HL-60 (cell line): ENCODE data around the gene AIFM2.
A peak's percentile ranks its signal among the peaks of the same experiment; 100 is the strongest.

ENCODE experiments used
- DNase-seq, 2 experiments: peaks; one replicate each; pipeline ENCODE4 v3.0.0-alpha.2; 2010 to 2020; ENCODE audit warnings: low read depth in 1 of 2, low spot score in 1 of 2
- H3K27ac ChIP-seq: fragments of 250-450 bp; sonication (Bioruptor Pico); replicated peaks from 2 replicates; pipeline ENCODE4 v1.5.1; 2020; ENCODE audit warnings: mild to moderate bottlenecking, moderate library complexity
- H3K27me3 ChIP-seq: fragments of 250-450 bp; sonication (Bioruptor Pico); 2 replicates; pipeline ENCODE4 v1.5.1; 2021; ENCODE audit warnings: mild to moderate bottlenecking, moderate library complexity; ENCODE audit not compliant: insufficient read depth, poor library complexity, severe bottlenecking
- H3K4me3 ChIP-seq: replicated peaks from 2 replicates; pipeline ENCODE4 v1.5.1; 2011; ENCODE audit warnings: mild to moderate bottlenecking, control low read depth, low read length; ENCODE audit not compliant: insufficient read depth
- GABPA ChIP-seq: IDR thresholded peaks from 2 replicates; pipeline ENCODE4 v1.6.1; 2012; ENCODE audit warnings: low read depth
- POLR2AphosphoS5 ChIP-seq: IDR thresholded peaks from 2 replicates; pipeline ENCODE4 v1.6.1; 2012; ENCODE audit warnings: low read depth
- SPI1 ChIP-seq: IDR thresholded peaks from 2 replicates; pipeline ENCODE4 v1.6.1; 2012; ENCODE audit warnings: low read depth, mild to moderate bottlenecking, borderline replicate concordance
- TF ChIP-seq, protein P1 (sequence below): IDR thresholded peaks from one replicate; pipeline ENCODE4 v1.5.1; 2011; ENCODE audit warnings: low read length, control low read depth, inconsistent platforms; ENCODE audit not compliant: insufficient read depth
- TF ChIP-seq, protein P2 (sequence below): IDR thresholded peaks from 2 replicates; pipeline ENCODE4 v1.6.1; 2012; ENCODE audit warnings: low read depth; ENCODE audit not compliant: insufficient replicate concordance

Gene AIFM2

GRCh38 chr10:70167246-70167645 lies 34.6 kb upstream of the AIFM2 start:
- TF ChIP-seq GABPA (no peak), SPI1 (no peak), POLR2AphosphoS5 (no peak)
- TF ChIP-seq, protein P1, sequence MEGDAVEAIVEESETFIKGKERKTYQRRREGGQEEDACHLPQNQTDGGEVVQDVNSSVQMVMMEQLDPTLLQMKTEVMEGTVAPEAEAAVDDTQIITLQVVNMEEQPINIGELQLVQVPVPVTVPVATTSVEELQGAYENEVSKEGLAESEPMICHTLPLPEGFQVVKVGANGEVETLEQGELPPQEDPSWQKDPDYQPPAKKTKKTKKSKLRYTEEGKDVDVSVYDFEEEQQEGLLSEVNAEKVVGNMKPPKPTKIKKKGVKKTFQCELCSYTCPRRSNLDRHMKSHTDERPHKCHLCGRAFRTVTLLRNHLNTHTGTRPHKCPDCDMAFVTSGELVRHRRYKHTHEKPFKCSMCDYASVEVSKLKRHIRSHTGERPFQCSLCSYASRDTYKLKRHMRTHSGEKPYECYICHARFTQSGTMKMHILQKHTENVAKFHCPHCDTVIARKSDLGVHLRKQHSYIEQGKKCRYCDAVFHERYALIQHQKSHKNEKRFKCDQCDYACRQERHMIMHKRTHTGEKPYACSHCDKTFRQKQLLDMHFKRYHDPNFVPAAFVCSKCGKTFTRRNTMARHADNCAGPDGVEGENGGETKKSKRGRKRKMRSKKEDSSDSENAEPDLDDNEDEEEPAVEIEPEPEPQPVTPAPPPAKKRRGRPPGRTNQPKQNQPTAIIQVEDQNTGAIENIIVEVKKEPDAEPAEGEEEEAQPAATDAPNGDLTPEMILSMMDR: no peak
- TF ChIP-seq, protein P2, sequence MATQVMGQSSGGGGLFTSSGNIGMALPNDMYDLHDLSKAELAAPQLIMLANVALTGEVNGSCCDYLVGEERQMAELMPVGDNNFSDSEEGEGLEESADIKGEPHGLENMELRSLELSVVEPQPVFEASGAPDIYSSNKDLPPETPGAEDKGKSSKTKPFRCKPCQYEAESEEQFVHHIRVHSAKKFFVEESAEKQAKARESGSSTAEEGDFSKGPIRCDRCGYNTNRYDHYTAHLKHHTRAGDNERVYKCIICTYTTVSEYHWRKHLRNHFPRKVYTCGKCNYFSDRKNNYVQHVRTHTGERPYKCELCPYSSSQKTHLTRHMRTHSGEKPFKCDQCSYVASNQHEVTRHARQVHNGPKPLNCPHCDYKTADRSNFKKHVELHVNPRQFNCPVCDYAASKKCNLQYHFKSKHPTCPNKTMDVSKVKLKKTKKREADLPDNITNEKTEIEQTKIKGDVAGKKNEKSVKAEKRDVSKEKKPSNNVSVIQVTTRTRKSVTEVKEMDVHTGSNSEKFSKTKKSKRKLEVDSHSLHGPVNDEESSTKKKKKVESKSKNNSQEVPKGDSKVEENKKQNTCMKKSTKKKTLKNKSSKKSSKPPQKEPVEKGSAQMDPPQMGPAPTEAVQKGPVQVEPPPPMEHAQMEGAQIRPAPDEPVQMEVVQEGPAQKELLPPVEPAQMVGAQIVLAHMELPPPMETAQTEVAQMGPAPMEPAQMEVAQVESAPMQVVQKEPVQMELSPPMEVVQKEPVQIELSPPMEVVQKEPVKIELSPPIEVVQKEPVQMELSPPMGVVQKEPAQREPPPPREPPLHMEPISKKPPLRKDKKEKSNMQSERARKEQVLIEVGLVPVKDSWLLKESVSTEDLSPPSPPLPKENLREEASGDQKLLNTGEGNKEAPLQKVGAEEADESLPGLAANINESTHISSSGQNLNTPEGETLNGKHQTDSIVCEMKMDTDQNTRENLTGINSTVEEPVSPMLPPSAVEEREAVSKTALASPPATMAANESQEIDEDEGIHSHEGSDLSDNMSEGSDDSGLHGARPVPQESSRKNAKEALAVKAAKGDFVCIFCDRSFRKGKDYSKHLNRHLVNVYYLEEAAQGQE: no peak
- no peak for DNase-seq
- Histone ChIP-seq H3K27ac (no peak overlapping the region), H3K4me3 (no peak overlapping the region), H3K27me3 (no peaks in the 10 kb centered on the region)

- TF ChIP-seq, protein P1: no peak
- TF ChIP-seq POLR2AphosphoS5 (no peak), SPI1 (no peak), GABPA (no peak)
- TF ChIP-seq, protein P2: no peak
- DNase-seq: no peak
- Histone ChIP-seq H3K27ac (no peak overlapping the region), H3K4me3 (no peak overlapping the region), H3K27me3 (no peaks in the 10 kb centered on the region)
Observed at GRCh38 chr10:70166394-70166793, 33.8 kb upstream of the AIFM2 start.

GRCh38 chr10:70164163-70164562 lies 31.5 kb upstream of the AIFM2 start:
- TF ChIP-seq GABPA: no peak
- TF ChIP-seq, protein P1: no peak
- TF ChIP-seq, protein P2: no peak
- TF ChIP-seq SPI1: no peak
- TF ChIP-seq POLR2AphosphoS5: no peak
- no peak overlapping the region for H3K4me3 ChIP-seq
- H3K27ac ChIP-seq: peak overlapping the region; percentile 15
- H3K27me3 ChIP-seq: no peaks in the 10 kb centered on the region
- DNase-seq: peak in 1 of 2 experiments; percentile 48
